Measurements from ENCODE around the gene GFRA3.

The GFRA3 gene

DNA sequence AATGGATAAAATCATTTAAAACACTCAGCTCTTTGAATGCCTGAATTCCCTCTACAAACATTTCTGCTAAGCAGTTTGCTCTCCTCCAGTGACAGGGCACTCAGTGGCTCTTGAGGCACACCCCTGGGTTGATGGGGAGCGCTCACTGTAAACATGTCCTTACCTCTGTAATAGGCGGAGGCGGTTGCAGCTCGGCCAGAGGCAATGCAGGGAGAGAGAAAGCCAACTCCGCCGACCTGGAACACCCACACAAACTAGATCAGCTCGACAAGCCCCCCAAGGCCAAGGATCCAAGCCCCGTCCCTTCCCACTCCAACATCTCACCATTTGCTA, 61.6 kb downstream of the GFRA3 start:
- Histone ChIP-seq H3K4me3 (peak overlapping the region; percentile 68 to 99 (median 94)), H3K27ac (peak overlapping the region in 20 of 21 experiments; percentile 65 to 94 (median 87))

DNA sequence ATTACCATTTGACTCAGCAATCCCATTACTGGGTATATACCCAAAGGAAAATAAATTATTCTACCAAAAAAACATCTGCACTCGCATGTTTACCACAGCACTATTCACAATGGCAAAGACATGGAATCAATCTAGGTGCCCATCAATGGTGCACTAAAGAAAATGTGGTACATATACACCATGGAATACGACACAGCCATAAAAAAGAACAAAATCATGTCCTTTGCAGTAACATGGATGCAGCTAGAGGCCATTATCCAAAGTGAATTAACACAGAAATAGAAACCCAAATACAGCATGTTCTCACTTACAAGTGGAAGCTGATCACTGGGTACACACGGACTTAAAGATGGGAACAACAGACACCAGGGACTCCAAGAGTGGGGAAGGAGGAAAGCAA, 63.4 kb downstream of the GFRA3 start:
- H3K4me3 ChIP-seq, result no peak overlapping the region
- no peak overlapping the region for H3K27ac ChIP-seq
